OCI-LY3 (cell line): ENCODE measurements around the gene MFN2.

Source experiments
- H2AFZ ChIP-seq: fragments of 200-600, 300-600 bp; shearing (Covaris generic); 2 replicates; pipeline ENCODE4 v1.6.0; 2014; ENCODE audit warnings: antibody characterized with exemption, low read depth, low read length
- H3K27ac ChIP-seq: fragments of 200-600, 300-600 bp; sonication (generic); 2 replicates; pipeline ENCODE4 v1.5.1; 2014; ENCODE audit warnings: mild to moderate bottlenecking, low read length, moderate library complexity, mixed read lengths
- H3K27me3 ChIP-seq: fragments of 200-600, 300-600 bp; sonication (generic); 2 replicates; pipeline ENCODE4 v1.6.1; 2014; ENCODE audit warnings: low read depth, low read length, mixed read lengths
- H3K36me3 ChIP-seq: fragments of 200-600, 300-600 bp; sonication (generic); replicated peaks from 2 replicates; pipeline ENCODE3; 2014; ENCODE audit warnings: low read depth, low read length, mixed read lengths
- H3K4me1 ChIP-seq: fragments of 300-600, 200-600 bp; sonication (generic); 2 replicates; pipeline ENCODE4 v1.6.1; 2014; ENCODE audit warnings: low read length, mixed read lengths
- H3K4me2 ChIP-seq: fragments of 200-600, 300-600 bp; sonication (generic); 2 replicates; pipeline ENCODE4 v1.6.1; 2014; ENCODE audit warnings: low read length, mixed read lengths
- H3K4me3 ChIP-seq: fragments of 300-600, 200-600 bp; sonication (generic); 2 replicates; pipeline ENCODE4 v1.5.1; 2014; ENCODE audit warnings: antibody characterized with exemption, mild to moderate bottlenecking, low read length, moderate library complexity
- H3K79me2 ChIP-seq: fragments of 300-600, 200-600 bp; shearing (Covaris generic); 2 replicates; pipeline ENCODE4 v1.6.1; 2014; ENCODE audit warnings: mild to moderate bottlenecking, low read length, mixed read lengths
- H3K9ac ChIP-seq: fragments of 300-600, 200-600 bp; shearing (Covaris generic); 2 replicates; pipeline ENCODE4 v1.6.0; 2014; ENCODE audit warnings: mild to moderate bottlenecking, low read length, moderate library complexity
- H3K9me3 ChIP-seq: fragments of 200-600, 300-600 bp; shearing (Covaris generic); 2 replicates; pipeline ENCODE4 v1.6.1; 2014; ENCODE audit warnings: low read length, mixed read lengths; ENCODE audit not compliant: insufficient read depth
- H4K20me1 ChIP-seq: fragments of 200-600, 300-600 bp; sonication (generic); 2 replicates; pipeline ENCODE4 v1.6.1; 2016; ENCODE audit warnings: low read length, mixed read lengths; ENCODE audit not compliant: insufficient read depth
- EZH2phosphoT487 ChIP-seq: fragments of 200-600 bp; shearing (Covaris generic); IDR thresholded peaks from 2 replicates; pipeline ENCODE4 v1.6.1; 2018; ENCODE audit warnings: antibody characterized with exemption, mixed run types, low read depth
- TF ChIP-seq, protein P1 (sequence below): fragments of 200-600, 300-600 bp; sonication (generic); IDR thresholded peaks from 2 replicates; pipeline ENCODE4 v1.5.1; 2014; ENCODE audit warnings: antibody characterized with exemption, low read length, low read depth

MFN2 gene

DNA sequence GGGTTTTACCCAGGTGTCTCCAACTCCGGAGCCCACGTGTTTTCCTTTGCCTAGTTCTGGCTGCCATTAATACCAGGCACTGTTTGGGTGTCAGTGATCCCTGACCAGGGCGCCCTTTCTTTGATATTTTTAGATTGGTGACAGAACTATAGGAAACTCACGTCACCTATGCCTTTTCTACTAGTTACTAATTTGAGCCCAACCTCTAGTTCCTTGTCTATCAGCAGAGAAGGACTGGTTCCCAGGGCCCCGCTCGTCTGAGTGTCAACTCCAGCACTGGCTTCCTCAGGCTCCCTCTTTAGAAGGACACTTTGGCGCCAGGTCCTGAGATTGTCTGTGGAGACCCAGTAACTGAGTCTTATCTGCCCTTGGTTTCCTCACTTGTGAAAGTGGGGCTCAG, 9.4 kb downstream of the MFN2 start:
- Histone ChIP-seq H3K79me2 (no peaks in the 10 kb centered on the region; the same call in 1 of the 2 replicates), H2AFZ (no peak overlapping the region), H3K9ac (no peak overlapping the region), H3K4me1 (no peaks in the 10 kb centered on the region), H3K27me3 (no peaks in the 10 kb centered on the region), H3K36me3 (no peaks in the 10 kb centered on the region), H3K9me3 (no peaks in the 10 kb centered on the region), H3K4me2 (no peak overlapping the region), H3K4me3 (no peak overlapping the region), H3K27ac (no peak overlapping the region), H4K20me1 (no peaks in the 10 kb centered on the region)
- TF ChIP-seq EZH2phosphoT487: no peak
- TF ChIP-seq, protein P1, sequence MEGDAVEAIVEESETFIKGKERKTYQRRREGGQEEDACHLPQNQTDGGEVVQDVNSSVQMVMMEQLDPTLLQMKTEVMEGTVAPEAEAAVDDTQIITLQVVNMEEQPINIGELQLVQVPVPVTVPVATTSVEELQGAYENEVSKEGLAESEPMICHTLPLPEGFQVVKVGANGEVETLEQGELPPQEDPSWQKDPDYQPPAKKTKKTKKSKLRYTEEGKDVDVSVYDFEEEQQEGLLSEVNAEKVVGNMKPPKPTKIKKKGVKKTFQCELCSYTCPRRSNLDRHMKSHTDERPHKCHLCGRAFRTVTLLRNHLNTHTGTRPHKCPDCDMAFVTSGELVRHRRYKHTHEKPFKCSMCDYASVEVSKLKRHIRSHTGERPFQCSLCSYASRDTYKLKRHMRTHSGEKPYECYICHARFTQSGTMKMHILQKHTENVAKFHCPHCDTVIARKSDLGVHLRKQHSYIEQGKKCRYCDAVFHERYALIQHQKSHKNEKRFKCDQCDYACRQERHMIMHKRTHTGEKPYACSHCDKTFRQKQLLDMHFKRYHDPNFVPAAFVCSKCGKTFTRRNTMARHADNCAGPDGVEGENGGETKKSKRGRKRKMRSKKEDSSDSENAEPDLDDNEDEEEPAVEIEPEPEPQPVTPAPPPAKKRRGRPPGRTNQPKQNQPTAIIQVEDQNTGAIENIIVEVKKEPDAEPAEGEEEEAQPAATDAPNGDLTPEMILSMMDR: no peak

DNA sequence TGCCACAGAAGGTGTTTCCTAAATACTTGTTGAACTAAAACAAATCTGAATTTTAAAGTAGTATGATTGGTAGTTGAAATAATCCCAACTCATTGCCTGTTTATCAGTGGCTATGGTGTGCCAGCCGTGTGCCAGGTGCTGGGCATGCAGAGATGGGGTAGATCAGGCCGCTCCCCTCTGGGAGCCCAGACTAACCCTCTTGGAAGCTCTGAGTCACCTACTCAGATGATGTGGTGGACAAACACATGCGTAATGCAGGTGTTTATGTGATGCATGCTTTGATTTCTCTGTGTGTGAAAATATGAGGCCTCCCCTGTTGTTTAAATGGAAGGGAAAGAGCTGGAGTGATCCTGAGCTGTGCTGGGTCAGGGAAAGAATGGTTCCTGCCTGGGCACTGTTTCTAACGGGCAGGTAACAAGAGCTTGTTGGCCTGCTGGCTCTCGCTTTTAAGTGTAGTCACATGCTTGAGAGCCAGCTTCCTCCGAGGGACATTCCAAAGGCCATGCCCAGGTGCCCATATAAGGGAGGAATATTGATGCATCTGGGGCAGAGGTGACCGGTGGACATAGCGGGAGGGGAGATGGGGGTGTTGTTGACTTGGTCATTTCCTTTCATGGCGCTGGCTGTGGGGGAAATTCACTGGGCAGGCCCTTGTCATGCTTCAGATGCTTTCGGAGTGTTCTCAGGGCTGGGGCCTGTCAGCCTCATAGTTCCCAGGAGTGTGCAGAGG, 10.2 kb downstream of the MFN2 start:
- H3K4me2 ChIP-seq: no peak overlapping the region
- no peaks in the 10 kb centered on the region for H3K27me3 ChIP-seq
- TF ChIP-seq EZH2phosphoT487: no peak
- TF ChIP-seq, protein P1: no peak
- H3K4me1 ChIP-seq: no peaks in the 10 kb centered on the region
- H3K79me2 ChIP-seq: no peaks in the 10 kb centered on the region; the same call in 1 of the 2 replicates
- no peak overlapping the region for H3K27ac ChIP-seq
- H3K4me3 ChIP-seq: no peak overlapping the region
- H3K9me3 ChIP-seq: no peaks in the 10 kb centered on the region
- H3K36me3 ChIP-seq: no peaks in the 10 kb centered on the region
- H4K20me1 ChIP-seq: no peaks in the 10 kb centered on the region
- H2AFZ ChIP-seq: no peak overlapping the region
- H3K9ac ChIP-seq: no peak overlapping the region

DNA sequence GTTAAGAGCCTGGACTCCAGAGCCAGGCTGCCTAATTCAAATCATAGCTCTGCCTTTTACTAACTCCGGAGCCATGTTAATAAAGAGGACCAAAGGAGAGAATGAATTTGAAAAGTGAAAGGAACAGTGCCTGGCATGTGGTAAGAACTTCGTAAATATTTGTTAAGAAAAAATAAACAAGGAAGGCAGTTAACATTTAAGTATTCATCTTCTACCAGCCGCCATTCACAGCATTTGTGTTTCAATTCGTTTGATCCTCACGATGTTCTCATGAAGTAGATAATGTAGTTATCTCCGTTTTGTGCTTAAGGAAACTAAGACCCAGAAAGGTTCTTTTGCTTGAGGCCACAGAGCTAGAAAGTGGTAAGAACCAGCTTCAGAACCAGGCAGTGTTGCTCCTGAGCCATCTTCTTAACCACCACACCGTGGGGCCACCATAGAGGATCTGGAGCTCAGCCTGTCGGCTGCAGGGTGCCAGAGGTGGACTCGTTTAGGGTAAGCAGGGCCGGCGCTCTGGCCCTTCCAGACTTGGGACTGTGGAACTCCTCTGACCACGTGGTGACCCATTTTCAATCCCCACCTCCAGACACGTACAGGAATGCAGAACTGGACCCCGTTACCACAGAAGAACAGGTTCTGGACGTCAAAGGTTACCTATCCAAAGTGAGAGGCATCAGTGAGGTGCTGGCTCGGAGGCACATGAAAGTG, 11.9 kb downstream of the MFN2 start:
- Histone ChIP-seq H3K9ac (no peak overlapping the region), H3K79me2 (no peaks in the 10 kb centered on the region), H3K27me3 (no peaks in the 10 kb centered on the region), H3K4me1 (no peaks in the 10 kb centered on the region), H3K36me3 (no peaks in the 10 kb centered on the region), H3K4me2 (no peak overlapping the region), H3K4me3 (no peak overlapping the region), H2AFZ (no peak overlapping the region), H4K20me1 (no peaks in the 10 kb centered on the region), H3K9me3 (no peaks in the 10 kb centered on the region), H3K27ac (no peak overlapping the region)
- TF ChIP-seq, protein P1: no peak
- no peak for TF ChIP-seq EZH2phosphoT487

DNA sequence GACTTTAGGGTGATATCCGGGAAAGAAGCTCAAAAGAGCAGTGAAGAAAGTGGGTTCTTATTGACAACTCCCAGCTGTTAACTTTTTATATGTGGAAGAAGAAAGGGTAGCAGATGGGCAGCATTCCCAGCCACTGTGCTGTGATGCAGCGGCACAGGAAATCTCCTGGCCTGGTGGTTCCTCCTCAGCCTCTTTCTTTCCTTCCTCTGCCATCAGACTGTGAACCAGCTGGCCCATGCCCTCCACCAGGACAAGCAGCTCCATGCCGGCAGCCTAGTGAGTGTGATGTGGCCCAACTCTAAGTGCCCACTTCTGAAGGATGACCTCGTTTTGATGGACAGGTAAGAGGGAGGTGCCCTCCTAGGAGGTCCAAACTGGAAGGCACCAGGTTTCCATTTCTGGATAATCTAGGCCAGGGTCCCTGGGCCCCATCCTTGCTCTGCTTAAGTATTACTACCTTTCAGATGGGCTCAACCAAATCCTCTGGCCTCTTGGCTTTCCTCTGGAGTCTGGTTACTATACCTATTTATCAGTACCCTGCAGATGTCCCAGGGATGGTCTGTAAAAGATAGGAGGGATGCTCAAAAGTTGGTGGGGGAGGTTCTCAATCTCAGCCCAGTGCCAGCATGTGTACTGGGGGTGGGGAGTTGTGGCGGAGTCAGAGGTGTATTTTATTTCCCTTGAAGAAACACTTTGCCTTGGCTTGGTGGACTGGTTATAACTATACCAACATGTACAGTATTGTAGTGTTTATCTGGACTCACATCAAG, 17.0 kb downstream of the MFN2 start:
- TF ChIP-seq, protein P1: no peak
- TF ChIP-seq EZH2phosphoT487: no peak
- no peaks in the 10 kb centered on the region for H4K20me1 ChIP-seq
- no peak overlapping the region for H3K4me2 ChIP-seq
- H3K79me2 ChIP-seq: no peaks in the 10 kb centered on the region
- H3K9ac ChIP-seq: no peak overlapping the region
- H3K36me3 ChIP-seq: peaks cover 6% of the 10 kb centered on the region
- H3K4me3 ChIP-seq: no peak overlapping the region
- H3K4me1 ChIP-seq: no peaks in the 10 kb centered on the region
- no peaks in the 10 kb centered on the region for H3K27me3 ChIP-seq
- H2AFZ ChIP-seq: no peak overlapping the region
- no peak overlapping the region for H3K27ac ChIP-seq
- no peaks in the 10 kb centered on the region for H3K9me3 ChIP-seq
